Ramos (cell line): Measurements from ENCODE around the gene PITHD1.
"Not testable (repeated sequence)": the region's sequence is repeated elsewhere in the genome, so short reads cannot be mapped to it uniquely, and the experiment has no call there.

Source experiments
- in situ Hi-C: fragments of 300-500 bp; cut with MboI; formaldehyde crosslinking; loops from one replicate; pipeline ENCODE4 v1.14.3; 2022; ENCODE audit warnings: low sequenced_read_pairs; ENCODE audit not compliant: unreplicated experiment

PITHD1 gene, protein sequence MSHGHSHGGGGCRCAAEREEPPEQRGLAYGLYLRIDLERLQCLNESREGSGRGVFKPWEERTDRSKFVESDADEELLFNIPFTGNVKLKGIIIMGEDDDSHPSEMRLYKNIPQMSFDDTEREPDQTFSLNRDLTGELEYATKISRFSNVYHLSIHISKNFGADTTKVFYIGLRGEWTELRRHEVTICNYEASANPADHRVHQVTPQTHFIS

DNA sequence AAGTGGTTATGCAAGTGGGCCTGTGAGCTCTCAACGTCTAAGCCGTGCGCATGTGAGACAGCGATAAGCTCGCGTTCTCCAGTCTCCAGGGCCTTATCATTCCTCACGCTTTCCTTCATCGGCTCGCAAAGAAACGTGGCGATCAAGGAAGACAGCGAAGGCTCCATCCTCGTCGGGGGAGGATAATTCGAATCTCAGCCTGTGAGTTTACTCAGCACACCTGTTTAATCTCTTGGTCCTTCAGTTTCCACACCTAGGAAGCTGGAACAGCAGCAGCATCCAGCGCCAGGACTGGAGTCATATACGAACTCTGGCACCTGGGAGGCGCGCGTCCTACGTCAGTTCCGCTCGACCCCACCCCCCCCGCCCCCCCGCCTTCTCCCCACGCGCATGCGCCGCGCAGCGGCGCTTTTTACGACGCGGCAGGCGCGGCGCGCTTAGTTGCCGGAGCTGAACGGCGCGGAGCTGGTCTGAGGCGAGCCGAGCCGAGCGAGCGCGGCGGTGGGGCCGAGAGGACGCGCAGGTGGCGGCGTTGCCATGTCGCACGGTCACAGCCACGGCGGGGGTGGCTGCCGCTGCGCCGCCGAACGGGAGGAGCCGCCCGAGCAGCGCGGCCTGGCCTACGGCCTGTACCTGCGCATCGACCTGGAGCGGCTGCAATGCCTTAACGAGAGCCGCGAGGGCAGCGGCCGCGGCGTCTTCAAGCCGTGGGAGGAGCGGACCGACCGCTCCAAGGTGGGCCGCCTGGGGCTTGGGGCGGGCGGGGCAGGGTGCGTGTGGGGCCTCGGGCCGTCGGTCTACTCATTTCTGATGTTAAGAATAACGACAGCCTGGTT is at the start of gene PITHD1:
Gene PITHD1, plus strand, starts transcription at position 440 of the 836 bp plus-strand sequence. Its CDS starts 98 bp downstream, at position 538.
- in situ Hi-C loops: no loop called here

DNA sequence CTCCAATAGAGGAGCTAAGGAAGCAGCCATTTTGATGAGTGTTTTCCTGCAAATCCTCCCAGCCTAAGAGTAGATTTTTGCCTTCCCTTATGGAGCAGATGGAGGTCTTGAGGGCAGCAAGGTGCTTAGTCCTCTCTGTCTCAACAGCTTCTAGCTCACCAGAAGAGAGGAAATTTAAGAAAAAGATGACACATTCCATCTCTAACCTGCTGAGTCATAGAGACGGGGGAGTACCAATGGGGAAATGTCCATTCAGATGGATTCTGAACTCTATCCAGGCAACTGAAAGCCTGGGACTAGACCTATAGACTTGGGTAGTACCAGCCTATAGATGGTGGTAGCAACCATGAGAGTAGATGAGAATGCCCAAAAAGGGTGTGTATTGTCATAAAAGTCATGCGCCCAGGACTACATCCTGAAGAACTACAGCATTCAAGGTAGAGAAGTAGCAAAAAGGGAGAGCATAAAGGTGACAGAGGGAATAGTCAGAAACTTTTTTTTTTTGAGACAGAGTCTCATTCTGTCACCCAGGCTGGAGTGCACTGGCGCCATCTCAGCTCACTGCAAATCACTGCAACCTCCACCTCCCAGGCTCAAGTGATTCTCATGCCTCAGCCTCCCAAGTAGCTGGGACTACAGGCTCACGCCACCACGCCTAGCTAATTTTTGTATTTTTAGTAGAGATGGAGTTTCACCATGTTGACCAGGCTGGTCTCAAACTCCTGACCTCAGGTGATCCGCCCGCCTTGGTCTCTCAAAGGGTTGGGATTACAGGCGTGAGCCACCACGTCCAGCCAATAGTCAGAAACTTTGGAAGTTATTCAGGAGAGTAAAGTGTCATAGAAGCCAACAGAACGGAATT is 45.6 kb upstream of the PITHD1 start:
- in situ Hi-C loops: no loop called here

DNA sequence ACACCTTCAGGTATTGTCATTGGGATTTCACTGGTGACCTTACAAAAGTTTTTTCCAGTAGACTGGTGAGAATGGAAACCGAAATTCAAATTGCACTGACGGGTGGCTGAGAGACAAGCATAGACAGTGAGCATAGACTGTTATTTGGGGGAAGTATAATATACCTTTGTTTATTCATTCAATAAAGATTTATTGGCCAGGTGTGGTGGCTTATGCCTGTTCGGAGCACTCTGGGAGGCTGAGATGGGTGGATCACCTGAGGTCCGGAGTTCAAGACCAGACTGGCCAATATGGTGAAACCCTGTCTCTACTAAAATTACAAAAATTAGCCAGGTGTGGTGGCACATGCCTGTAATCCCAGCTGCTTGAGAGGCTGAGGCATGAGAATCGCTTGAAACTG is 44.9 kb upstream of the PITHD1 start:
- in situ Hi-C loops: not testable (repeated sequence)

DNA sequence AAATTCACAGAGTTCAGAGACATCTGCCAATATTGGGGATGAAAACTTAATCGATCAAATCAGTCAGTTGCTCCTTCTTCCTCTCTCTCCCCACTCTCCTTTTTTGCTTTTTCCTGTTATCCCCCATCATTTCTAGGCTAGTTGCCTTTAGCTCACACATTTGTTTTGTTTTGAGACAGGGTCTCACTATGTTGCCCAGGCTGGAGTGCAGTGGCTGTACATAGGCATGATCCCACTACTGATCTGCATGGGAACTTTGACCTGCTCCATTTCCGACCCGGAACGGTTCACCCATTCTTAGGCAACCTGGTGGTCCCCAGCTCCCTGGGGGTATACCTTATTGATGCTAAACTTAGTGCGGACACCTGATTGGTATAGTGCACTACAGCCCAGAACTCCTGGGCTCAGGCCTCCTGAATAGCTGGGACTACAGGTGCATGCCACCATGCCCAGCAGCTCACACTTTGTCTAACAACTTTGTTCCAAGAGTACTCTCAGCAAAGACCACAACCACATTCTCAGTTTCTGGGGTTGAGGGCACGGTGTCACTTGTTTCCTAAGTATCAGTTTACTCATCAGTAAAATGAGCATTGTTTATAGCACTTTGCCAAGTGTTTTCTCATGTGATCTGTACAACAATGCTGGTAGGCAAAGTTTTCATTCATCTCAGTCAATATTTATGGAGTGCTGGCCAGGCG is 41.6 kb upstream of the PITHD1 start:
- in situ Hi-C loops: no loop called here

DNA sequence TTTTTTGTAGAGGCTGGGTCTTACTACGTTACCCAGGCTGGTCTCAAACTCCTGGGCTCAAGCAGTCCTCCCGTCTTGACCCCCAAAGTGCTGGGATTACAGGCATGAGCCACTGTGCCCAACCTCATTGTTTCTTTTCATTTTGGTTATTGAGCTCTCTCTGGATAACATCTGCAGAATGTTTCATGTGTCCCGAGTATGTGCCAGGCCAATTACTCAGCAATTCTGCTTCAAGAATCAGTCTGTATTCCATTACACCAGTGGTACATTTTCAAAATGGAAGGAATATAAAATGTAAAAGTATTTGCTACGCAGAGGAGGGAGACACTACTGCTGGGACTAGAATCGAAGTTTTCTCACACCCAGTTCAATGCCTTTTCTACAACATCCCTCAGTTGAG is 36.6 kb upstream of the PITHD1 start:
- in situ Hi-C loops: no loop called here

DNA sequence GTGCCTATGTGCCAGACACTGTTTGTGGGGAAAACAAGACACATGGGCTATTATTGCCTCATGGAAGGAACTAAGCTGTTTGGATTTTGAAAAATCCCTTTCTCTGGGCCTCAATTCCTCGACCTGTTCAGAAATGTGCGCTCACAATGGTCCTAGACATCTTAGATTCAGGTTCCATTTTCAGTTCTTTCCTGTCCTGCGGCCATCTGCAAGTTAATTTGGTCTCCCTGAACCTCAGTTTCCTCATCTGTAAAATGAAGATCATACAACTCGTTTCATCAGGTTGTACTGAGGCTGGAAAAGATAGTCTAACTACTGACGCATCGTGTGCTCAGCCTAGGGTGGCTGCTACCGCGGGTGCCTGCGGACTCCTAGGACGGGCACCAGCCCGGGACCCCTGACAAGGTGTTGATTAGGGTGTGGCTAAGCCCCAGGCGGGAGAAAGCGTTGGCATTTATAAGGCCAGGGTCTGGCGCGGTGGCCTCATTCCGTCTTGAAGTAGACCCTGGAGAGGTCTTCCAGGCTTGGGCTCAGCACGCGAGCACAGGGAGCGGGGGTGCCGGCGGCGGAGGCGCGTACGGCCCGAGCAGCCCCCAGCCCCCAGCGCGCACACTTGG is 35.4 kb upstream of the PITHD1 start:
- in situ Hi-C loops: no loop called here

DNA sequence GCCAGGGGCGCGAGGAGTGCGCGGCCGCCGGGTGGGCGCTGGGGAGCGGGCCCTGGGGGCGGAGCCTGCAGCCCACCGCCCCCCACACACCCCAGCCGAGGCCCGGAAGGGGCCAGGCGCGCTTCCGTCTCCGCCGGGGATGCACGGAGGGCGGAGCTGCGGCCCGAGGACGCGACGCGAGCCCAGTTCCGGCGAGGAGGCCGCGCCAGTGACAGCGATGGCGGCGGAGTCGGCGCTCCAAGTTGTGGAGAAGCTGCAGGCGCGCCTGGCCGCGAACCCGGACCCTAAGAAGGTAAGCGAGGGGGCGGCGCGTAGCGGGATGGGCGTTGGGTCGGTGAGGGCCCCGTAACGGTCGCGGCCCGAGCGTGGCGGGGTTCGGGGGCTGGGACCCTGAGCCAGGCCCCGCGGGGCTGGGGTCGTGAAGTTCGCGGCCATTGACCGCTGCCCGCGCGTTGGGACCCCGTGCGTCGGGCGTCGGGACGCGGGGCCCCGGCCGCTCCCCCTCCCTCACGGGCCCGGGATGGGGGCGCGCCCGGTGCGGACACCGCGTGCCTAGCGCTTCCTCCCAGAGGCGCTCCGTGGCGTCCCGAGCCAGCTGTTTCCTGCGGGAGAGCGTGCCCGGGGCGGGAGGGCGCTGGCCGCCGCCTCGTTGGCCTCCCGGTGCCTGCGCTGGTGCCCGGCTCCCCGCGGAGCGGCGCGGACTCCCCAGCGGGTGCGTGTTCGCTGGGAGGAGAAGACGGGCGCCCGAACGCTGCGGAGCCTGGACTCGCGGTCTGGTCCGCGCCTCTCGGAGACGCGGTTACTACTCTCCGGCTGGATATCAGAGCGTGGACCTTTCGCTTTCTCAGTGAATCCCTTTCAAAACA is 34.7 kb upstream of the PITHD1 start, which contains the start of gene ELOA:
Gene ELOA, plus strand, starts transcription at position 185 of the 866 bp plus-strand sequence. Its CDS starts 33 bp downstream, at position 218.
- in situ Hi-C loops: no loop called here

DNA sequence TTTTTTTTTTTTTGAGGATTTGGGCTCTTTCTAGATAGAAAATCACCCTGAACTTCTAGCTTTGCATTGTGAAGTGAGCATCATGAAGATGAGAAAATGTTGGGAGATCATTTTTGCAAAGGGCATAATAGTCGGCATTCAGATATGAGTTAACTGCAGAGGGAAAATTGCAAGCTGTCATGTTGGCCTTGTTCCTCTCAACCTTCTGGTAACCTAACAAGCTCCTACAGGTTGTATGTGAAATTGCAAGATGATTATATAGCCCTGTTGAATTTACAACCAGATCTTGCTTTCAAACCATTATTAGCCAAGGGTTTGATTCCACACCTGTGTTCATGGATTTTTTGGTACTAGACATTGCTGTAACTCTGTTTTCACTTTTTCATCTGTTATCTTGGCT is 32.7 kb upstream of the PITHD1 start:
- in situ Hi-C loops: no loop called here

DNA sequence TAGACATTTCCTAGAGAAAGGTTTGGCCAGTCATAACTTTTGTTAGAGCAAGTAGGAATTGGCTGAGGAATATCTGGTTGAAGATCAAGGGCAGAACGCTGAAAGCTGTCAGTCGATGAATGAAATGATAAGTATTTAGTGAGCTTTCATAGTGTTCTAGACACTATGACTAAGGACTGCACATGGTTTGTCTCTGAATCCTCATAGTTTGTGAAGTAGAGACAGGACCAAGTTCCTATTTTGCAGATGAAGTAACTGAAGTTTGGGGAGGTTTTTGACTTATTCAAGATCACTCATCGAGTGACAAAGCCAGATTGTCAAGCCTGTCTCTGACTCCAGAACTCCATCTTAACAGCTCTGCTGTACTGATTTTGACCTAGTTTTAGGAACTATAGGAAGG is 30.2 kb upstream of the PITHD1 start:
- in situ Hi-C loops: no loop called here

DNA sequence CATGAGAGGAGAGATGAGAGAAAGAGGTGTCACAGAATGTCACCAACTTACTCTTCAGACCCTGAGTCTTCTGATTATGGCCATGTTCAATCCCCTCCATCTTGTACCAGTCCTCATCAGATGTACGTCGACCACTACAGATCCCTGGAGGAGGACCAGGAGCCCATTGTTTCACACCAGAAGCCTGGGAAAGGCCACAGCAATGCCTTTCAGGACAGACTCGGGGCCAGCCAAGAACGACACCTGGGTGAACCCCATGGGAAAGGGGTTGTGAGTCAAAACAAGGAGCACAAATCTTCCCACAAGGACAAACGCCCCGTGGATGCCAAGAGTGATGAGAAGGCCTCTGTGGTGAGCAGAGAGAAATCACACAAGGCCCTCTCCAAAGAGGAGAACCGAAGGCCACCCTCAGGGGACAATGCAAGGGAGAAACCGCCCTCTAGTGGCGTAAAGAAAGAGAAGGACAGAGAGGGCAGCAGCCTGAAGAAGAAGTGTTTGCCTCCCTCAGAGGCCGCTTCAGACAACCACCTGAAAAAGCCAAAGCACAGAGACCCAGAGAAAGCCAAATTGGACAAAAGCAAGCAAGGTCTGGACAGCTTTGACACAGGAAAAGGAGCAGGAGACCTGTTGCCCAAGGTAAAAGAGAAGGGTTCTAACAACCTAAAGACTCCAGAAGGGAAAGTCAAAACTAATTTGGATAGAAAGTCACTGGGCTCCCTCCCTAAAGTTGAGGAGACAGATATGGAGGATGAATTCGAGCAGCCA is 27.0 kb upstream of the PITHD1 start:
- in situ Hi-C loops: loop anchor here (10.0 kb wide), 1 partner anchor 206 kb away; no protein-coding TSS in a partner anchor

DNA sequence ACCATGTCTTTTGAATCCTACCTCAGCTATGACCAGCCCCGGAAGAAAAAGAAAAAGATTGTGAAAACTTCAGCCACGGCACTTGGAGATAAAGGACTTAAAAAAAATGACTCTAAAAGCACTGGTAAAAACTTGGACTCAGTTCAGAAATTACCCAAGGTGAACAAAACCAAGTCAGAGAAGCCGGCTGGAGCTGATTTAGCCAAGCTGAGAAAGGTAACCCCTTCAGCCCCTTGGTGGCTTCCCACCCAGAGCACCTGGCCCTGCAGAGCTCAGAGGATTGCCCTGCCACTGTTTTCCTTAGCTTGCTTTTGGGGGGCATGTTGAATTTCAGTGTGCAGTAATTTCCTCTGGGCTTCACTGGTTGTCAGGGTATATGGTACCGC is 26.4 kb upstream of the PITHD1 start:
- in situ Hi-C loops: loop anchor here (10.0 kb wide), 1 partner anchor 207 kb away; no protein-coding TSS in a partner anchor

DNA sequence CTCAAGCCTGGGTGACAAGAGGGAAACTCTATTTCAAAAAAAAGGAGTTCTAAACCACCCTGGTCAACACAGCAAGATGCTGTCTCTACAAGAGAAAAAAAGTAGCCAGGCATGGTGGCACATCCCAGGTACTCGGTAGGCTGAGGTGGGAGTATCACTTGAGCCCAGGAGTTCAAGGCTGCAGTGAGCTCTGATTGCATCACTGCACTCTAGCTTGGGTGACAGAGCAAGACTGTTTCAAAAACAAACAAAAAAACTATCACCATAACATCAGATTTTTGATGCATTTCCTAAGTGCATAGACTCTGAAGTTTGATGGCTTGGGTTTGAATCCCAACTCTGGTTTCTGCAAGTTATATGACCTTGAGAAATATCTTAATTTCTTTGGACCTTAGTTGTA is 25.3 kb upstream of the PITHD1 start:
- in situ Hi-C loops: loop anchor here (10.0 kb wide), 1 partner anchor 208 kb away; no protein-coding TSS in a partner anchor

DNA sequence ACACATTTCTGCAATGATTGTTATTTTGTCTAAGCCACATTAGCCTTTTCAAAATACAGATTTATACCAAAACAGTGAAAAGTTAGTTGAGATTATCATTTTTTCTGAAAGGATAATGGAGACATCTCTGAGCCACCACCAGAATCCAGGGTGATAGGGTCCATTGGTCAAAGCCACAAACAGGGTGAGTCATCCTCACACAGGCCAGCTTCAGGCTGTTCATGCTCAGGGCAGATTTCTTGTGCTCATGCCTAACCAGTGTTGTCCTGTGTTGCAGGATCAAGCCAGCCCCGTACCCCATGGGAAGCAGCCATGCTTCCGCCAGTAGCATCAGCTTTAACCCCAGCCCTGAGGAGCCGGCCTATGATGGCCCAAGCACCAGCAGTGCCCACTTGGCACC is 21.5 kb upstream of the PITHD1 start:
- in situ Hi-C loops: loop anchor here (10.0 kb wide), 1 partner anchor 212 kb away; no protein-coding TSS in a partner anchor

DNA sequence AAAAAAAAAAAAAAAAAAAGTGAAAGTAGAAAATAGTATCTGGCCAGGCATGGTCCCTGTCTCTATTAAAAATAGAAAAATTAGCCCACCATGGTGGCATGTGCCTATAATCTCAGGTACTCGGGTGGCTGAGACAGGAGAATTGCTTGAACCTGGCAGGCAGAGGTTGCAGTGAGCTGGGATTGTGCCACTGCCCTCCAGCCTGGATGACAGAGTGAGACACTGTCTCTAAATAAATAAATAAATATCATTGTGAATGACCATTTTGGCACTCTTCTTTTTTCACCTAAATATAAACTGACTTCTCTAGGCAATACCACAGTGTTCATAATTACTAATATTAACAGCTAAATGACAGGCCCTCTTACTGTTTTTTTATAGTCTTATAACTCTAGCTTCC is 20.4 kb upstream of the PITHD1 start:
- in situ Hi-C loops: loop anchor here (10.0 kb wide), 1 partner anchor 213 kb away; no protein-coding TSS in a partner anchor

DNA sequence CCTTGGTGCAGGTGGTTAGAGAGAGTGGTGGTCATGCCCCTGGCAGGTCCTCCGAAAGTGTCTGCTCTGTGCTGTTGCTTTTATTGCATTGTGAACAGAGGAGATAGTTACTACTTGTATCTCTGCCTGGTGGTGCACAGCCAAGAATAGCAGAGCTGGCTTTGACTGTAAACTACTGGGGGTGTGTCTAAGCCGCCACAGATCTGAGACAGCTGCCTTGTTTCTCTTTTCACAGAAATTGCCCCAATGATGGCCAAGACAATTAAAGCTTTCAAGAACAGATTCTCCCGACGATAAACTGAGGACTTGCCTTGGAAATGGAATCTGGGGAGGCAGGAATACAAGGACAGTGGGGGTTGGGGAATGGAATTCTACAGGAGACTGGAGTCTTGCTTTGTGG is 18.9 kb upstream of the PITHD1 start:
- in situ Hi-C loops: loop anchor here (10.0 kb wide), 1 partner anchor 214 kb away; no protein-coding TSS in a partner anchor

DNA sequence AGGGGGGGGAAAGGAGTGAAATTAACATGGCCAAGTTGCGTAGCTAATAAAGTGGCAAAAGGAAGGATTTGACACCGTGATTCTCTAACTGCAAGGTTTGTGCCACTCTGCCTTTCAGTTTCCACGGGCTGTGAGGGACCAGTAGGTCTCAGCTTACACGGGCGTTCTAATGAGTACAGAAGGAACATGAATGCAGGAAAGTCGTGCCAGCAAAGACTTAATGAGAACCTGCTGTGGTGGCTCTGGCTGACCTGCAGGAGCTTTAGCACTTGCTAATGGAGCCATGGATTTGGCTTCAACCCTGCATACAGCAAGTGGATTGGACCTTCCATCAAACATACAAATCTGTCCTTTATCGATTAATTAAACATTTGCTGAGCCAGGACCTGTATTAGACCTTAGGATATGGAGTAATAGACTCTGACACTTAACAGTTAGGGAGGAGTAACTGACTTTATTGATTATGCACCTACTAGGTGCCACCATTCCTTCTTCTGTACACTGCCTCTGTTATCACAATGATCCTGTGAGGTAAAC is 15.1 kb upstream of the PITHD1 start:
- in situ Hi-C loops: no loop called here

DNA sequence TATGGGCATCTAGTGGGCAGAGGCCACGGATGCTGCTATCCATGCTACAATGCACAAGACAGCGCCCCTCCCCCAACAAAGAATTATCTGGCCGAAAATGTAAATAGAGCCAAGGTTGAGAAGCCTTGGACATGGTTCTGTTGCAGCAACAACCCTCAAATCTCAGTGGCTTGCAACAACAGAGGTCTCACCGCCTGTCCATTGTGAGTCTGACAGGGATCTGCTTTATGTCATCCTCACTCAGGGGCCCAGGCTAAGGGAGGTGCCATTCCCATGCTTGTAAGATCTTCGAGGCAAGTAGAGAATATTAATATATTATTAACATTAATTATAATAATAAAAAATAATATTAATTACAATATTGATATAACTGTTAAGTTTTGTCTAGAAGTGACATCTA is 9.5 kb upstream of the PITHD1 start:
- in situ Hi-C loops: no loop called here
